Measurements from ENCODE around the gene XYLT1.
"Not testable (repeated sequence)": the region's sequence is repeated elsewhere in the genome, so short reads cannot be mapped to it uniquely, and the experiment has no call there.

XYLT1 gene

DNA sequence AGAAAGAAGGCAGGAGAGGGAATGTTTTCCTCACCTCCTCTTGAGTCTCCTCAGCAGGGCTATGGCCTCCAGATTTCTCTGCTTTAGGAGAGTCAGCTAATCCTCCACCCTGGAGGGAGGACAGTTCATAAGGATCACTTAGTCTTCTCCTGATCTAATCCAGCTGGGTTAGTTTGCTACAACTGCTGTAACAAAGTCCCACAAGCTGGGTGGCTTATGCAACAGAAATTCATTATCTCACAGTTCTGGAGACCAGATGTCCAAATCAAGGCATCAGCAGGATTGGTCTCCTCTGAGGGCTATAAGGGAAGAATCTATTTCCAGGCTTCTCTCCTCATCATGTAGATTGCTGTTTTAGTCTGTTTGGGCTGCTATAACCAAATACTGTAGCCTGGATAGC, 40.6 kb upstream of the XYLT1 start:
- H3K27ac ChIP-seq: no peak overlapping the region
- TF ChIP-seq, protein P1, sequence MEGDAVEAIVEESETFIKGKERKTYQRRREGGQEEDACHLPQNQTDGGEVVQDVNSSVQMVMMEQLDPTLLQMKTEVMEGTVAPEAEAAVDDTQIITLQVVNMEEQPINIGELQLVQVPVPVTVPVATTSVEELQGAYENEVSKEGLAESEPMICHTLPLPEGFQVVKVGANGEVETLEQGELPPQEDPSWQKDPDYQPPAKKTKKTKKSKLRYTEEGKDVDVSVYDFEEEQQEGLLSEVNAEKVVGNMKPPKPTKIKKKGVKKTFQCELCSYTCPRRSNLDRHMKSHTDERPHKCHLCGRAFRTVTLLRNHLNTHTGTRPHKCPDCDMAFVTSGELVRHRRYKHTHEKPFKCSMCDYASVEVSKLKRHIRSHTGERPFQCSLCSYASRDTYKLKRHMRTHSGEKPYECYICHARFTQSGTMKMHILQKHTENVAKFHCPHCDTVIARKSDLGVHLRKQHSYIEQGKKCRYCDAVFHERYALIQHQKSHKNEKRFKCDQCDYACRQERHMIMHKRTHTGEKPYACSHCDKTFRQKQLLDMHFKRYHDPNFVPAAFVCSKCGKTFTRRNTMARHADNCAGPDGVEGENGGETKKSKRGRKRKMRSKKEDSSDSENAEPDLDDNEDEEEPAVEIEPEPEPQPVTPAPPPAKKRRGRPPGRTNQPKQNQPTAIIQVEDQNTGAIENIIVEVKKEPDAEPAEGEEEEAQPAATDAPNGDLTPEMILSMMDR (IDR thresholded peaks at IDR 0.05): no peak
- no peak for TF ChIP-seq ZFX (IDR thresholded peaks at IDR 0.05; ENCODE audit: borderline replicate concordance)

DNA sequence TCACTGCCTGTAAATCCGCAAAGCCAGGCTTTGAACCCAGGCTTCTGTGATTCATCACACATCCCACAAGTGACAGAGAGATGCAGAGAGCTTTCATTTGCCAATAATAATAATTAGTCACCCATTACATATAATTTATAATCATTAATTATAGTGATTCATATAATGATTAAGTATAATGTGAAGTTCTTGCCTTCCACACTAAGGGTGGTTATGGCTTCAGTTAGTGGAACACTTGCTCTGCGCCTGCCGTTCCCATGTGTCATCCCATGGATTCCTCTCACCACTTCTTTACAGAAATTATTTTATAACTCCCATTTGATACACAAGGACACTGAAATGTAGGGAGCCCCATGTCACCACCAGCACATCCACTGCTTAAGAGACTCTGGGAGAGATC, 39.8 kb upstream of the XYLT1 start:
- TF ChIP-seq ZFX (IDR thresholded peaks at IDR 0.05; ENCODE audit: borderline replicate concordance): no peak
- TF ChIP-seq, protein P1 (IDR thresholded peaks at IDR 0.05): no peak
- H3K27ac ChIP-seq: no peak overlapping the region

DNA sequence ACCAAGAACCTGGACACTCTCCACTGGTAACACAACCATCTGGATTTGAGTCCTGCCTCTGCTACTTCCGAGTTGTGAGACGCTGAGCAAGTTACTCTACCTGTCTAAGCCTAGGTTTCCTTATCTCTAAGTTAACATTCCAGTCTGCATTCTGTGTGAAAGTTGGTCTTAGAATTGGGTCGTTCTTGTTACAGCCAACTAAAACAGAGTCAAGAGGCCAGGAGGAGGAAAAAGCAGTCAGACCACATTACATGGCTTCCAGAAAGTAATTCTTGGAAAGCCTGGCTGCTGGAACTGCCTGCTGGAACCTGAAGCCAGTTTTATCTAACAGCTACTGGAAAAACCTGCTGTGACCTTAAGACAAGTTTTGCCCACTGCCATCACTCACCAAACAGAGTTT, 38.4 kb upstream of the XYLT1 start:
- TF ChIP-seq, protein P1 (IDR thresholded peaks at IDR 0.05): no peak
- TF ChIP-seq ZFX (IDR thresholded peaks at IDR 0.05; ENCODE audit: borderline replicate concordance): no peak
- no peak overlapping the region for H3K27ac ChIP-seq

DNA sequence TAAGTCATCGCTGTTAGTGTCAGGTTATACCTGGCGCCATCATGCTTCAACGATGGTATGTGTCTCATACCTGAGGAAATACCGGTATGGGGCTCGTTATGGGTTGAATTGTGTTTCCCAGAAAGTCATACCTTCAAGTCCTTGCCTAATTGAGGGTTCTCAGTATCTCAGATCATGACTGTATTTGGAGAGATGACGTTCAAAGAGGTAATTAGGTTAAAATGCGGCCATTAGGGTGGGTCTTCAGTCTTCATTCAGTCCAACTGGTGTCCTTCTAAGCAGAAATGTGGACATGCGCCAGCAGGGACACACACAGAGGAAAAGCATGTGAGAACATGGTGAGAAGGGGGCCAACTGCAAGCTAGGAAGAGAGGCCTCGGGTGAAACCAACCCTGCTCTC, 37.5 kb upstream of the XYLT1 start:
- H3K27ac ChIP-seq: no peak overlapping the region

DNA sequence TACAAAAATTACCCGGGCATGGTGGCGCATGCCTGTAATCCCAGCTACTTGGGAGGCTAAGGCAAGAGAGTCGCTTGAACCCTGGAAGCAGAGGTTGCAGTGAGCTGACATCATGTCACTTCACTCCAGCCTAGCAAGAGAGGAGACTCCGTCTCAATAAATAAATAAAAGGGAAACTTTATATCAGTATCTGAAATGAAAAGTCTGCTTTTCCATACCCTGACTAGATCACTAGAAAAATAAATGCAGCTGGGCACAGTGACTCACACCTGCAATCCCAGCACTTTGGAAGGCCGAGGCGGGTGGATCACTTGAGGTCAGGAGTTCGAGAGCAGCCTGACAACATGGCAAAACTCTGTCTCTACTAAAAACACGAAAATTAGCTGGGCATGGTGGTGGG, 36.8 kb upstream of the XYLT1 start:
- H3K27ac ChIP-seq: not testable (repeated sequence)

More for the DNA sequence above, 37.5 kb upstream of the XYLT1 start:
- TF ChIP-seq, protein P1 (IDR thresholded peaks at IDR 0.05): no peak
- TF ChIP-seq ZFX (IDR thresholded peaks at IDR 0.05; ENCODE audit: borderline replicate concordance): no peak

DNA sequence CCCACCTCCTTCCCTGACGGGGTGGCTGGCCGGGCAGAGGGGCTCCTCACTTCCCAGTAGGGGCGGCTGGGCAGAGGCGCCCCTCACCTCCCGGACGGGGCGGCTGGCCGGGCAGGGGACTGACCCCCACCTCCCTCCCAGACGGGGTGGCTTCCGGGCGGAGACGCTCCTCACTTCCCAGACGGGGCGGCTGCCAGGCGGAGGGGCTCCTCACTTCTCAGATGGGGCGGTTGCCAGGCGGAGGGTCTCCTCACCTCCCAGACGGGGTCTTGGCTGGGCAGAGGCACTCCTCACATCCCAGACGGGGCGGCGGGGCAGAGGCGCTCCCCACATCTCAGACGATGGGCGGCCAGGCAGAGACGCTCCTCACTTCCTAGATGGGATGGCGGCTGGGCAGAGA, 35.1 kb upstream of the XYLT1 start:
- H3K27ac ChIP-seq: not testable (repeated sequence)

DNA sequence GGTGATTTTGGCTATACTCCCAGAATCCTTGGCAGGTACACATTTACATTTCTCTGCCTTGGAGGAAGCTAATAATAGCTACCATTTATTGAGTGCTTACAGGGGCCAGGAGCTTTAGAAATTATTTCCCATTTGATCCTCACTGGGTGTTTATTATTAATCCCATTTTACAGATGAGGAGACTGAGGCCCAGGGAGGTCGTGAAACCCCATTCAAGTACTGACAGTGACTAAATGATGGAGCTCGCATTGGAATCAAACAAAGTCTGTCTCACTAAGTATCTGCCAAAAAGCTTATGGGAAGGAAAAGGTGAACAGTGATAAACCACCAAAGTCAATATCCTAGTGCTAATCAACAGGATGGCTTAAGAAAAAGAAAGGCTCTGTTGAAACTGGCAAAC, 33.3 kb upstream of the XYLT1 start:
- TF ChIP-seq ZFX (IDR thresholded peaks at IDR 0.05; ENCODE audit: borderline replicate concordance): no peak
- TF ChIP-seq, protein P1 (IDR thresholded peaks at IDR 0.05): no peak
- no peak overlapping the region for H3K27ac ChIP-seq

DNA sequence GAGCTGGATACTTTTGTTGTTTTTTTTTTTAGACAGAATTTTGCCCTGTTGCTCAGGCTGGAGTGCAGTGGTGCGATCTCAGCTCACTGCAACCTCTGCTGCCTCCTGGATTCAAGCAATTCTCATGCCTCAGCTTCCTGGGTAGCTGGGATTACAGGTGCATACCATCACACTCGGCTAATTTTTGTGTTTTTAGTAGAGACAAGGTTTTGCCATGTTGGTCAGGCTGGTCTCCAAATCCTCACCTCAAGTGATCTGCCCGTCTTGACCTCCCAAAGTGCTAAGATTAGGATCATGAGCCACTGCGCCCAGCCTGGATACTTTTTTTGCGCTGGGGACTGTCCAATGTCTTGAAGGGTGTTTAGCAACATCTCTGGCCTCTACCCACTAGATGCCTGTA, 32.6 kb upstream of the XYLT1 start:
- no peak overlapping the region for H3K27ac ChIP-seq
- no peak for TF ChIP-seq ZFX (IDR thresholded peaks at IDR 0.05; ENCODE audit: borderline replicate concordance)
- TF ChIP-seq, protein P1 (IDR thresholded peaks at IDR 0.05): no peak
